Activated CD8-positive, alpha-beta T cell treated with anti-CD3 and anti-CD28 coated beads for 36 hours (primary cell): ENCODE measurements around the gene EHBP1. TPM values are rescaled to one million over a fixed set of nuclear protein-coding genes. Genes with fewer than 3 reads are reported as not detected.
A peak's percentile ranks its signal among the peaks of the same experiment; 100 is the strongest.

Experiments used
- ATAC-seq: fragments of 200-7000 bp; cut with Tn5 transposase; one replicate; pipeline ENCODE4 v1.10.0; 2021; ENCODE audit warnings: mild to moderate bottlenecking, moderate library complexity
- CTCF ChIA-PET: fragments of 350-600 bp; sonication (Branson Sonifier 250); formaldehyde crosslinking; loops from one replicate; lab custom pipeline; 2021; ENCODE audit warnings: antibody characterized with exemption; lab: Charles Lee
- POLR2A ChIA-PET: fragments of 350-600 bp; sonication (Branson Sonifier 250); formaldehyde crosslinking; loops from one replicate; lab custom pipeline; 2021; ENCODE audit warnings: antibody characterized with exemption; lab: Charles Lee
- DNase-seq: peaks from one replicate; pipeline ENCODE4 v3.0.0-alpha.2; 2020
- H3K27ac Mint-ChIP-seq: one replicate; pipeline ENCODE4 v1.8.0; 2021; ENCODE audit warnings: mild to moderate bottlenecking, mixed read lengths
- H3K27me3 Mint-ChIP-seq: one replicate; pipeline ENCODE4 v1.8.0; 2021; ENCODE audit warnings: mixed read lengths
- H3K36me3 Mint-ChIP-seq: one replicate; pipeline ENCODE4 v1.8.0; 2021; ENCODE audit warnings: low read depth, mixed read lengths
- H3K4me1 Mint-ChIP-seq: one replicate; pipeline ENCODE4 v1.8.0; 2021; ENCODE audit warnings: low read depth, mixed read lengths
- H3K4me3 Mint-ChIP-seq: one replicate; pipeline ENCODE4 v1.8.0; 2021; ENCODE audit warnings: mild to moderate bottlenecking, moderate library complexity, mixed read lengths
- H3K9me3 Mint-ChIP-seq: one replicate; pipeline ENCODE4 v1.8.0; 2021; ENCODE audit warnings: mixed read lengths
- intact Hi-C: fragments of 100-400 bp; cut with micrococcal nuclease; formaldehyde crosslinking; loops from one replicate; pipeline ENCODE4 v1.10.0; 2022
- total RNA-seq, 2 experiments: library from RNA; stranded (reverse); gene quantifications; one replicate each; pipeline ENCODE4 v1.2.3, GENCODE V29; 2021
- TF ChIP-seq, protein P1 (sequence below): fragments of 200-600 bp; IDR thresholded peaks from one replicate; pipeline ENCODE4 v1.8.0; 2022; ENCODE audit warnings: antibody characterized with exemption, mild to moderate bottlenecking

Gene EHBP1
- total RNA-seq, 2 experiments from 2014 or later, result 24.1 to 24.3 TPM

DNA sequence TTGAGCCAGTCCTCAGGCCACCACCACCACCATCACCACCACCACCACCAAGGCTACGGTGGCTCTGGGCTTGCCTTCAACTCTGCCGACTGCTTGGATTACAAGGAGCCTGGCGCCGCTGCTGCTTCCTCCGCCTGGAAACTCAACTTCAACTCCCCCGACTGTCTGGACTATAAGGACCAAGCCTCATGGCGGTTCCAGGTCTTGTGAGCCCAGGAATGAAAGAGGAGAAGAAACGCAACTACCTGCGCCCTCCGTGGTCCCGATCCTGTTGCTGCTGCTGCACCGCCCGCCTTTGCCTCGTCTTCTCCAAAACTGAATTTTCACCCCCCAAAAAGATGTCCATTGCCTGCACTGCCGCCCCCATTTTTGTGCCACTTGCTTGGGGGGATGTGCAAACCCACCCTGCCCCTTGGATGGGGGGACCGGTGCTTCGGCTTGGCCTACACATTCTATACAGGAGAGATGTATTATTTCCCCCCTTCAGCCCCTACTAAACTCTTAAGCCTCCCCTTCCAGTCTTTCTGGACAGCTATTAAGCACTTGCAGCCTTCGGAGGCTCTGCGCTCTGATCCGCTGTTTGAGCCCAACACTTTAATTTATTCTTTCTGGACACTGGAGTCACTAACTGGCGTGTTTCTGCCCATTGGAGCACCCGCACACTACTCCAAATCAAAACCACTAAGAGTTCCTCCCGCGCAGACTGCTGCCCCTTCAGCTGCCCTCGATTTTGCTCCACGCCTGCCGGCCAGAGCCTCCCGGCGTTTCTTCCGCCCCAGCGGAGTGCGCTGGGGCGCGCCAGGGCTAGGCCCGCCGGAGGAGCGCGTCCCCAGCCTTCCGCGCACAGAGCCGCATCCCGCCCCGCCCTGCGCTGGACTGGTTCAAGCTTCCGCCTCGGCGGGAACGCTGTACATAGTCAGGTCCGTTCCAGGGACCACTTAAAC lies 350.9 kb downstream of the EHBP1 start:
- Mint-ChIP-seq H3K36me3 (no peaks in the 10 kb centered on the region), H3K4me3 (peak overlapping the region; percentile 24), H3K27me3 (peaks cover 80% of the 10 kb centered on the region), H3K27ac (no peak overlapping the region), H3K9me3 (peaks cover 1% of the 10 kb centered on the region), H3K4me1 (peaks cover 57% of the 10 kb centered on the region)
- TF ChIP-seq, protein P1, sequence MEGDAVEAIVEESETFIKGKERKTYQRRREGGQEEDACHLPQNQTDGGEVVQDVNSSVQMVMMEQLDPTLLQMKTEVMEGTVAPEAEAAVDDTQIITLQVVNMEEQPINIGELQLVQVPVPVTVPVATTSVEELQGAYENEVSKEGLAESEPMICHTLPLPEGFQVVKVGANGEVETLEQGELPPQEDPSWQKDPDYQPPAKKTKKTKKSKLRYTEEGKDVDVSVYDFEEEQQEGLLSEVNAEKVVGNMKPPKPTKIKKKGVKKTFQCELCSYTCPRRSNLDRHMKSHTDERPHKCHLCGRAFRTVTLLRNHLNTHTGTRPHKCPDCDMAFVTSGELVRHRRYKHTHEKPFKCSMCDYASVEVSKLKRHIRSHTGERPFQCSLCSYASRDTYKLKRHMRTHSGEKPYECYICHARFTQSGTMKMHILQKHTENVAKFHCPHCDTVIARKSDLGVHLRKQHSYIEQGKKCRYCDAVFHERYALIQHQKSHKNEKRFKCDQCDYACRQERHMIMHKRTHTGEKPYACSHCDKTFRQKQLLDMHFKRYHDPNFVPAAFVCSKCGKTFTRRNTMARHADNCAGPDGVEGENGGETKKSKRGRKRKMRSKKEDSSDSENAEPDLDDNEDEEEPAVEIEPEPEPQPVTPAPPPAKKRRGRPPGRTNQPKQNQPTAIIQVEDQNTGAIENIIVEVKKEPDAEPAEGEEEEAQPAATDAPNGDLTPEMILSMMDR, result no peak
- intact Hi-C loops, result no loop called here
- ChIA-PET POLR2A (no interaction called here), CTCF (no interaction called here)
- DNase-seq, result peak; percentile 48
- ATAC-seq, result peak; percentile 50

DNA sequence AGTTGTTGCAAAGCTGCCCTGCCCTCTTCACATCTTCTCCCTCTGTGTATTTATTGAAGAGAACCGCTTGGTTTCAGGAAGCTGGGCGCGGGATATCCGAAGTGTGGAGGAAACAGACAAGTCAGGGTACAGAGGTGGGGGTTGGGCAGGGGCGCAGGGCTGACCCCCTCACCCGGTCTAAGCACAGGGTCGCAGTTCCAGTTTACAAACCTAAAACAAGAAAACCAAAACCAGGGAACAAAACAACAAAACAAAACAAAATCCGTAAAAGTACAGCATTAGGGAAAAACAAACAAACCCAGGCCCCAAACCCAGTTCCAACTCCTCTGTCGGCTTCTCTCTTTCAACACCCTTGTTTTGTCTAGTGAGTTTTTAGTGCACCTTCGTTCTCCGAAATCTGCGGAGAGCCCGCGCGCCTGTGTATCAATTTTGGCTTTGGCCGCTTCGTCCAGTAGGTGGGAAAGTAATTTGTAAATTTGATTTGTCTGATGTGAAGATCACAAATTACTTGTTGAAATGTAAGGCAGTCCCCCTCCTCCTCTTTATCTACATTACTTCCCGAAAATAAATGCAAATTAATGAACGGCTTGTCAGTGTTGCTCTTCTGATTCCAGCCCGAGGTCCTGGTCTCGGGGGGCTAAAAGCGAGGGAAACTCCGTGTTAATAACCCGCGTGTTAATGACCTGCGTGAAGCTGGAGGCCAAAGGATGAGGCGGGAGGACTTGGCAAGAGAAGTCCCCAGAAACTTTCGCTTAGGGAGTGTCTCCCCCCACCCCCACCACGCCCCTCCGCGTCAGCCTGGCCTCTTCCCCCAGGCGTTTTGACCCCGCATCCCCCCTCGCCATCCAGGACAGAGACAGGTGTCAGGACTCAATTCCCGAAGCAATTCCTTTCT lies 352.0 kb downstream of the EHBP1 start:
- Mint-ChIP-seq H3K4me1 (peaks cover 51% of the 10 kb centered on the region), H3K9me3 (peaks cover 1% of the 10 kb centered on the region), H3K27ac (no peak overlapping the region), H3K27me3 (peaks cover 76% of the 10 kb centered on the region), H3K36me3 (no peaks in the 10 kb centered on the region), H3K4me3 (peak overlapping the region; percentile 16)
- ChIA-PET CTCF (no interaction called here), POLR2A (no interaction called here)
- ATAC-seq (no peak), DNase-seq (no peak)
- TF ChIP-seq, protein P1, result no peak
- intact Hi-C loops, result no loop called here

DNA sequence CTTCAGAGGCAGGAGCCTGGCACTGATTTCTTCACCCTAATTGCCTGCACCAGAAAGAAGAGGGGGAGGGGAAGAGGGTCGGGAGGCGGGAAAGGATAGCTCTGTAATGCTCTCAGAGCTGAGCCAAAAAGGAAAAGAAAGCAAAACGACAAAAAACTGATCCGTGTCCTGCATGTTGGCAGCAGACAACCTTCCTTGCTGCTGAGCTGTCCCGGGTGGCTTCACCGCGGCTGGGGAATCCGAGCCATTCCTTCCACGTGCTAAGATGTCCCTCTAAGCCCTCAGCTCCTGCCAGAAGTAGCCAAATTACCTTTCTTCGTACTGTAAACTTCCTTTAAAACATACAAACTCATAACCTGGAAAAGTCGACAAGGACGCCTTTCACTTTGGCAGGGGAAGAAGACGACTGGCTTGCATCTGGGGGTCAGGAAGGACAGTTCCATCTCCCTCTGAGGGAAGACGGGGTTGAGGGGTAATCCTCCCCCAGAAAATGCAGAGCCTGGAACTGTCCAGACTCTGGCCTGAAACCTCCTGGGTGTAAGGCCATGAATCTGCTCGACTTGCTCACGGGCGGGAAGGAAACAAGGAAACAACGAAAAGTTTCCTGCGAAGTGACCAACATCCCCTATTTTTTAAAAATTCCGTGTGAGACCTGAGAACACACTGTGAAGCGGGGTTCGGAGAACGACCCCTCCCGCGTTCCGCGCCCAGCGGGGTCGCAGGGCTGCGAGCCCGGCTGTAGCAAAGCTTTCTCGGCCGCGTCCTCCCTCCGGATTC lies 352.8 kb downstream of the EHBP1 start:
- peaks cover 44% of the 10 kb centered on the region for H3K4me1 Mint-ChIP-seq
- H3K9me3 Mint-ChIP-seq, result peaks cover 1% of the 10 kb centered on the region
- H3K27ac Mint-ChIP-seq, result no peak overlapping the region
- intact Hi-C loops, result no loop called here
- ATAC-seq (no peak), DNase-seq (no peak)
- H3K4me3 Mint-ChIP-seq, result peak overlapping the region; percentile 16
- ChIA-PET CTCF (no interaction called here), POLR2A (interaction anchor here (1.2 kb wide), 1 partner anchor 9 kb away, joined by 7 read pairs; no protein-coding TSS in a partner anchor)
- TF ChIP-seq, protein P1, result no peak
- peaks cover 72% of the 10 kb centered on the region for H3K27me3 Mint-ChIP-seq
- H3K36me3 Mint-ChIP-seq, result no peaks in the 10 kb centered on the region

DNA sequence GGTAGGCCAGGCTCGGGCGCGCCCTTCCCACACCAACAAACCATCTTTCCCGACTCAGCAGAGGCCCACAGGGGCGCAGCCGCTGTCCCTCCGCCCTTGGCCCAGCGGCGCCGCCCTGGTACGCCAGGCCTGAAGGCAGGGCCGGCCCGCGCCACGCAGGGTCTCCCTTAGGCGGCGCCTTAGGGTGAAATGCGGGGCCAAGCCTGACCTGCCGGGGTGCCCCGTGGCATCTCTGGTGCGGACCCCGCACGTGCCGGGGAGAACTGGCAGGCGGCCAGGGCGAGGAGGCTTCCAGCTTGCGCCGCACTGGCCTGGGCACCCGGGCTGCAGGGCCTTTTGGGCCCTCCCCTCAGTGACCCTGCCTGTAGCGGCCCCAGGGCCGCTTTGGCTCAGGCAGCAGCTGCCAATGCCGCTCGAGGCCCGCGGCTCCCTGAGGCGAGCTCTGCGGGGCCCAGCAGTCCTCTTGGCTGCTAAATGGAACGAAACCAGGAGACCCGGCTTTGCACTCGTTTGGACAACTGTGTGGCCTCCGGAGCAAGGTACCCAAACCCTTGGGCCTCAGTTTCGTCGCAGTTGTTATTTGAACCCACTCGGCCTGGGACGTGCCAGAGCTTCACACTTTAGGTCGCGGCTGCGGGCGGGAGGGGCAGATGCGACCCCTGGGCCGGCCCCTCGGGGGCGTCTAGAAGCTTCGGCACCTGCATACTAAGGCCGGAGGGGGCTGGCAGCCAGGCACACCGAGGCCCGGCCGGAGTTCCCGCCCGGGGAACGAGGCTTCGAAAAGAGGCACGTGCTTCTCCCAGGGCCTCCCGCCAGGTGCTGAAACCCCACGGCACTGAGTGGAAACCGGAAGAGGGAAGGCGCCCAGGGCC lies 353.6 kb downstream of the EHBP1 start:
- H3K4me1 Mint-ChIP-seq, result peaks cover 40% of the 10 kb centered on the region
- ChIA-PET POLR2A (interaction anchor here (1.2 kb wide), 1 partner anchor 10 kb away, joined by 7 read pairs; no protein-coding TSS in a partner anchor), CTCF (no interaction called here)
- ATAC-seq (no peak), DNase-seq (peak; percentile 5)
- H3K27ac Mint-ChIP-seq, result no peak overlapping the region
- intact Hi-C loops, result no loop called here
- no peak overlapping the region for H3K4me3 Mint-ChIP-seq
- TF ChIP-seq, protein P1, result no peak
- peaks cover 71% of the 10 kb centered on the region for H3K27me3 Mint-ChIP-seq
- peaks cover 1% of the 10 kb centered on the region for H3K9me3 Mint-ChIP-seq
- H3K36me3 Mint-ChIP-seq, result no peaks in the 10 kb centered on the region
